RWPE2 (cell line): Measurements from ENCODE around the gene ARL15.
A peak's percentile ranks its signal among the peaks of the same experiment; 100 is the strongest.

Experiments used
- ATAC-seq: fragments of 200-7000 bp; cut with Tn5 transposase; 3 replicates; pipeline ENCODE4 v1.9.1; 2021; ENCODE audit warnings: low read depth
- DNase-seq: peaks from one replicate; pipeline ENCODE4 v3.0.0-alpha.2; 2020; ENCODE audit warnings: low spot score
- H3K27ac ChIP-seq: fragments of 450-650 bp; 2 replicates; pipeline ENCODE4 v1.5.1; 2017; ENCODE audit warnings: mild to moderate bottlenecking; ENCODE audit not compliant: poor library complexity, severe bottlenecking
- H3K27me3 ChIP-seq: fragments of 250-450 bp; sonication (Bioruptor Pico); 2 replicates; pipeline ENCODE4 v1.5.1; 2021; ENCODE audit warnings: mild to moderate bottlenecking, moderate library complexity; ENCODE audit not compliant: insufficient read depth, poor library complexity, severe bottlenecking
- H3K36me3 ChIP-seq: fragments of 250-450 bp; sonication (Bioruptor Pico); 2 replicates; pipeline ENCODE4 v1.5.1; 2020; ENCODE audit warnings: low read depth, mild to moderate bottlenecking, moderate library complexity
- H3K4me1 ChIP-seq: fragments of 250-450 bp; sonication (Bioruptor Pico); 2 replicates; pipeline ENCODE4 v1.5.1; 2021; ENCODE audit warnings: mild to moderate bottlenecking, moderate library complexity; ENCODE audit not compliant: insufficient read depth, poor library complexity, severe bottlenecking
- H3K4me3 ChIP-seq: fragments of 250-450 bp; sonication (Bioruptor Pico); 2 replicates; pipeline ENCODE4 v1.5.1; 2021; ENCODE audit warnings: mild to moderate bottlenecking, moderate library complexity; ENCODE audit not compliant: severe bottlenecking
- H3K9me3 ChIP-seq: fragments of 250-450 bp; sonication (Bioruptor Pico); 2 replicates; pipeline ENCODE4 v1.5.1; 2021; ENCODE audit warnings: mild to moderate bottlenecking, moderate library complexity; ENCODE audit not compliant: severe bottlenecking
- CTCF ChIP-seq: fragments of 450-650 bp; IDR thresholded peaks from one replicate; pipeline ENCODE4 v1.5.1; 2017; ENCODE audit warnings: mild to moderate bottlenecking, moderate library complexity; ENCODE audit not compliant: poor library complexity, severe bottlenecking

Gene ARL15

GRCh38 chr5:54309691-54310432 is 511 bp downstream of the ARL15 start:
- Histone ChIP-seq H3K9me3 (no peaks in the 10 kb centered on the region), H3K27ac (peak overlapping the region; percentile 53)

GRCh38 chr5:54309276-54309675 is 1.1 kb downstream of the ARL15 start:
- Histone ChIP-seq H3K9me3 (no peaks in the 10 kb centered on the region), H3K27ac (peak overlapping the region; percentile 53), H3K27me3 (no peaks in the 10 kb centered on the region), H3K4me3 (peak overlapping the region; percentile 61), H3K36me3 (no peaks in the 10 kb centered on the region), H3K4me1 (peaks cover 12% of the 10 kb centered on the region)
- ATAC-seq (peak; percentile 2; the same call in 1 of the 3 replicates), DNase-seq (no peak)
- TF ChIP-seq CTCF = no peak

More at GRCh38 chr5:54309691-54310432, 511 bp downstream of the ARL15 start:
- no peak for TF ChIP-seq CTCF
- Histone ChIP-seq H3K4me1 (peaks cover 12% of the 10 kb centered on the region), H3K36me3 (no peaks in the 10 kb centered on the region), H3K27me3 (no peaks in the 10 kb centered on the region), H3K4me3 (peak overlapping the region; percentile 61)
- ATAC-seq (peak; percentile 58), DNase-seq (no peak)

- no peak for TF ChIP-seq CTCF
- H3K36me3 ChIP-seq = no peaks in the 10 kb centered on the region
- no peak overlapping the region for H3K27ac ChIP-seq
- H3K27me3 ChIP-seq = no peaks in the 10 kb centered on the region
- DNase-seq (no peak), ATAC-seq (no peak)
- no peak overlapping the region for H3K4me3 ChIP-seq
- peaks cover 12% of the 10 kb centered on the region for H3K4me1 ChIP-seq
- no peaks in the 10 kb centered on the region for H3K9me3 ChIP-seq
Measured at GRCh38 chr5:54307583-54307982, 2.8 kb downstream of the ARL15 start.

GRCh38 chr5:54306893-54307292 is 3.5 kb downstream of the ARL15 start:
- H3K4me1 ChIP-seq = peaks cover 15% of the 10 kb centered on the region
- ATAC-seq = no peak
- H3K27ac ChIP-seq = no peak overlapping the region
- no peak for DNase-seq
- no peaks in the 10 kb centered on the region for H3K27me3 ChIP-seq
- no peaks in the 10 kb centered on the region for H3K9me3 ChIP-seq
- no peak overlapping the region for H3K4me3 ChIP-seq
- no peaks in the 10 kb centered on the region for H3K36me3 ChIP-seq
- TF ChIP-seq CTCF = no peak

- Histone ChIP-seq H3K4me1 (peaks cover 15% of the 10 kb centered on the region), H3K27ac (no peak overlapping the region), H3K36me3 (no peaks in the 10 kb centered on the region), H3K4me3 (no peak overlapping the region), H3K27me3 (no peaks in the 10 kb centered on the region), H3K9me3 (no peaks in the 10 kb centered on the region)
- no peak for DNase-seq
- no peak for TF ChIP-seq CTCF
- ATAC-seq = no peak
Measured at GRCh38 chr5:54305737-54306136, 4.6 kb downstream of the ARL15 start.
